OCI-LY7 (cell line): ENCODE results near the gene ACTN1. TPM values are rescaled to one million over a fixed set of nuclear protein-coding genes. Genes with fewer than 3 reads are reported as not detected.

Source experiments
- BruUV-seq: library from RNA; stranded (reverse); fragments of 400-500 nt; replicated peaks from 2 replicates; lab custom pipeline; 2021; lab: Mats Ljungman, UMichigan
- CTCF ChIA-PET: fragments of 300-600 bp; sonication (Branson Sonifier 250); formaldehyde crosslinking; loops from one replicate; lab custom pipeline; 2022; ENCODE audit warnings: antibody characterized with exemption; ENCODE audit not compliant: unreplicated experiment; lab: Charles Lee
- POLR2A ChIA-PET: fragments of 300-600 bp; sonication (Branson Sonifier 250); formaldehyde crosslinking; loops from one replicate; lab custom pipeline; 2022; ENCODE audit warnings: antibody characterized with exemption; lab: Charles Lee
- DNase-seq: peaks from one replicate; pipeline ENCODE4 v3.0.0-alpha.2; 2015; ENCODE audit warnings: low spot score
- H2AFZ ChIP-seq: fragments of 200-600 bp; sonication (generic), shearing (Covaris generic); 2 replicates; pipeline ENCODE4 v1.6.1; 2014; ENCODE audit warnings: mild to moderate bottlenecking, antibody characterized with exemption, low read length, moderate library complexity
- H3K27ac ChIP-seq: fragments of 200-600 bp; sonication (generic); 2 replicates; pipeline ENCODE4 v1.5.1; 2014; ENCODE audit warnings: mixed run types, low read depth, mild to moderate bottlenecking, moderate library complexity, low read length, inconsistent platforms; ENCODE audit not compliant: poor library complexity, severe bottlenecking
- H3K36me3 ChIP-seq: fragments of 200-600 bp; sonication (generic); 2 replicates; pipeline ENCODE4 v1.6.1; 2014; ENCODE audit warnings: mild to moderate bottlenecking, antibody characterized with exemption, low read length, moderate library complexity, mixed read lengths; ENCODE audit not compliant: insufficient read depth
- H3K4me1 ChIP-seq: fragments of 200-600 bp; sonication (generic); 2 replicates; pipeline ENCODE4 v1.5.1; 2014; ENCODE audit warnings: mild to moderate bottlenecking, low read length; ENCODE audit not compliant: insufficient read depth, poor library complexity, severe bottlenecking
- H3K4me2 ChIP-seq: fragments of 200-600 bp; sonication (generic); 2 replicates; pipeline ENCODE4 v1.6.1; 2014; ENCODE audit warnings: mild to moderate bottlenecking, low read length
- H3K4me3 ChIP-seq: fragments of 200-600 bp; sonication (generic); 2 replicates; pipeline ENCODE4 v1.5.1; 2014; ENCODE audit warnings: mild to moderate bottlenecking, low read depth, low read length; ENCODE audit not compliant: poor library complexity, severe bottlenecking
- H3K79me2 ChIP-seq: fragments of 200-600 bp; sonication (generic); 2 replicates; pipeline ENCODE4 v1.6.1; 2016; ENCODE audit warnings: low read depth, mild to moderate bottlenecking, low read length, moderate library complexity, mixed read lengths; ENCODE audit not compliant: insufficient read depth
- H3K9me2 ChIP-seq: fragments of 200-600 bp; sonication (generic); 2 replicates; pipeline ENCODE4 v1.6.1; 2016; ENCODE audit warnings: mild to moderate bottlenecking, low read length, mixed read lengths; ENCODE audit not compliant: insufficient read depth
- H3K9me3 ChIP-seq: fragments of 200-600 bp; sonication (generic); 2 replicates; pipeline ENCODE4 v1.6.1; 2014; ENCODE audit warnings: mild to moderate bottlenecking, mixed run types, low read length, mixed read lengths
- H4K20me1 ChIP-seq: fragments of 200-600 bp; sonication (generic); 2 replicates; pipeline ENCODE4 v1.6.1; 2014; ENCODE audit warnings: mild to moderate bottlenecking, antibody characterized with exemption, low read length, moderate library complexity, mixed read lengths; ENCODE audit not compliant: insufficient read depth
- CTCF ChIP-seq: fragments of 200-600 bp; sonication (generic); conservative IDR thresholded peaks from 2 replicates; pipeline ENCODE4 v1.5.1; 2014; ENCODE audit warnings: mild to moderate bottlenecking, antibody characterized with exemption, low read length, moderate library complexity, mixed read lengths
- EZH2phosphoT487 ChIP-seq: fragments of 200-600 bp; sonication (generic); IDR thresholded peaks from 2 replicates; pipeline ENCODE4 v1.6.1; 2018; ENCODE audit warnings: low read depth, borderline replicate concordance, mild to moderate bottlenecking, mixed run types, antibody characterized with exemption, low read length, moderate library complexity, mixed read lengths
- intact Hi-C: fragments of 100-400 bp; cut with micrococcal nuclease; formaldehyde crosslinking; loops from one replicate; pipeline ENCODE4 v1.10.0; 2022; ENCODE audit not compliant: unreplicated experiment
- total RNA-seq, 2 experiments: library from RNA; depleted of rRNA in 1 of 2; stranded (reverse); fragments of >200 nt in 1 of 2; shearing (Covaris generic) in 1 of 2; gene quantifications; 2 replicates each; pipeline ENCODE4 v1.2.3, GENCODE V29; 2014 to 2022

The ACTN1 gene
- total RNA-seq, 2 experiments from 2014 or later: 0.51 to 1.8 TPM

- H3K4me3 ChIP-seq: no peak overlapping the region
- no peaks in the 10 kb centered on the region for H3K9me3 ChIP-seq
- H3K4me2 ChIP-seq: no peak overlapping the region
- DNase-seq: no peak
- no peaks in the 10 kb centered on the region for H3K79me2 ChIP-seq
- intact Hi-C loops: no loop called here
- no peaks in the 10 kb centered on the region for H3K36me3 ChIP-seq
- POLR2A ChIA-PET: no interaction called here
- no peaks in the 10 kb centered on the region for H4K20me1 ChIP-seq
- H3K9me2 ChIP-seq: no peaks in the 10 kb centered on the region
- no peak overlapping the region for H3K27ac ChIP-seq
- no peak overlapping the region for H2AFZ ChIP-seq
- H3K4me1 ChIP-seq: no peaks in the 10 kb centered on the region
- CTCF ChIA-PET: no interaction called here
- no TSS peak for BruUV-seq
- TF ChIP-seq EZH2phosphoT487 (no peak), CTCF (no peak)
Measured at GRCh38 chr14:68995731-68996130, 16.6 kb upstream of the ACTN1 start.

GRCh38 chr14:68994056-68994455 lies 15.0 kb upstream of the ACTN1 start:
- intact Hi-C loops: no loop called here
- Histone ChIP-seq H3K79me2 (no peaks in the 10 kb centered on the region), H4K20me1 (no peaks in the 10 kb centered on the region), H3K4me3 (no peak overlapping the region), H3K9me3 (no peaks in the 10 kb centered on the region), H3K4me1 (no peaks in the 10 kb centered on the region), H2AFZ (no peak overlapping the region), H3K9me2 (no peaks in the 10 kb centered on the region), H3K36me3 (no peaks in the 10 kb centered on the region), H3K27ac (no peak overlapping the region), H3K4me2 (no peak overlapping the region)
- POLR2A ChIA-PET: interaction anchor here (0.6 kb wide), 1 partner anchor 30 kb away, joined by 3 read pairs; no protein-coding TSS in a partner anchor
- TF ChIP-seq EZH2phosphoT487 (no peak), CTCF (no peak)
- CTCF ChIA-PET: no interaction called here
- no peak for DNase-seq
- BruUV-seq: no TSS peak

- no peaks in the 10 kb centered on the region for H4K20me1 ChIP-seq
- ChIA-PET CTCF (no interaction called here), POLR2A (no interaction called here)
- no peaks in the 10 kb centered on the region for H3K36me3 ChIP-seq
- H3K27ac ChIP-seq: no peak overlapping the region
- DNase-seq: no peak
- intact Hi-C loops: no loop called here
- no peaks in the 10 kb centered on the region for H3K9me3 ChIP-seq
- H3K4me3 ChIP-seq: no peak overlapping the region
- H3K4me2 ChIP-seq: no peak overlapping the region
- BruUV-seq: no TSS peak
- TF ChIP-seq EZH2phosphoT487 (no peak), CTCF (no peak)
- no peak overlapping the region for H2AFZ ChIP-seq
- no peaks in the 10 kb centered on the region for H3K9me2 ChIP-seq
- H3K79me2 ChIP-seq: no peaks in the 10 kb centered on the region
- no peaks in the 10 kb centered on the region for H3K4me1 ChIP-seq
Measured at GRCh38 chr14:68987653-68988036, 8.5 kb upstream of the ACTN1 start.
